ENCODE results near the gene CCDC3. TPM values are rescaled to one million over a fixed set of nuclear protein-coding genes. Genes with fewer than 3 reads are reported as not detected.
A peak's percentile ranks its signal among the peaks of the same experiment; 100 is the strongest.

The CCDC3 gene
- 100 to 1,000 TPM; 119 to 166 TPM for total RNA-seq
- 10 to 100 TPM; 46.5 to 50.0 TPM for polyA plus RNA-seq
- long read RNA-seq, donor 1, transcript CCDC3-201 (3 exons, 2,731 nt), result major isoform, 52 of 109 reads
- long read RNA-seq, donor 1, partial matches to known transcripts, result 4 of 109 reads
- long read RNA-seq, donor 1, other reads (novel, unspliced or antisense), result 53 of 109 reads
- long read RNA-seq, donor 2, transcript CCDC3-201 (3 exons, 2,731 nt), result major isoform, 74 of 113 reads
- long read RNA-seq, donor 2, partial matches to known transcripts, result 2 of 113 reads
- long read RNA-seq, donor 2, other reads (novel, unspliced or antisense), result 37 of 113 reads

- ATAC-seq (ENCODE audit: low FRiP score) (peak; percentile 86), DNase-seq (peak; percentile 72 to 88)
- no peaks in the 10 kb centered on the region for H3K36me3 ChIP-seq (ENCODE audit: control insufficient read depth in 1 of 2, insufficient read depth in 2 of 2, low read length in 1 of 2)
- H3K27me3 ChIP-seq (ENCODE audit: control insufficient read depth in 1 of 2, insufficient read depth in 2 of 2, low read length in 1 of 2), result no peaks in the 10 kb centered on the region
- H3K27ac ChIP-seq (ENCODE audit: low read depth in 1 of 2, low read length in 2 of 2), result no peak within 1 kb of the TSS
- 2 to 3% methylated on average over 65 to 93 of the region's 93 CpGs for WGBS, 2 donors
- H3K4me3 ChIP-seq (ENCODE audit: low read length in 2 of 2), result peak within 1 kb of the TSS; percentile 80 to 88
- H3K9me3 ChIP-seq (ENCODE audit: control insufficient read depth, low read length), result no peaks in the 10 kb centered on the region
- H3K4me1 ChIP-seq (ENCODE audit: control insufficient read depth in 1 of 2, insufficient read depth in 2 of 2, low read length in 2 of 2), result peaks cover 0 to 7% of the 10 kb centered on the region in 2 donors
- intact Hi-C loops (cut with DNase I), result loop anchor here (5.0 kb wide), 2 partner anchors 36 to 94 kb away; no protein-coding TSS in a partner anchor
These were observed at the start of gene CCDC3 for GRCh38 chr10:13001041-13001886. Gene CCDC3 (minus strand): TSS chr10:13001713. CDS start chr10:13001570, 143 bp downstream.

- 88% methylated on average over 7 of the region's 7 CpGs for WGBS, 2 donors
- no peak for ATAC-seq (ENCODE audit: low FRiP score)
- intact Hi-C loops (cut with DNase I), result loop anchor here in 1 of 2 donors (5.0 kb wide), 1 partner anchor 44 kb away; no protein-coding TSS in a partner anchor
- no peaks in the 10 kb centered on the region for H3K36me3 ChIP-seq (ENCODE audit: control insufficient read depth in 1 of 2, insufficient read depth in 2 of 2, low read length in 1 of 2)
- no peak overlapping the region for H3K4me3 ChIP-seq (ENCODE audit: low read length in 2 of 2)
- no peaks in the 10 kb centered on the region for H3K4me1 ChIP-seq (ENCODE audit: control insufficient read depth in 1 of 2, insufficient read depth in 2 of 2, low read length in 2 of 2)
- H3K27me3 ChIP-seq (ENCODE audit: control insufficient read depth in 1 of 2, insufficient read depth in 2 of 2, low read length in 1 of 2), result no peaks in the 10 kb centered on the region
- no peaks in the 10 kb centered on the region for H3K9me3 ChIP-seq (ENCODE audit: control insufficient read depth, low read length)
- no peak overlapping the region for H3K27ac ChIP-seq (ENCODE audit: low read depth in 1 of 2, low read length in 2 of 2)
- DNase-seq, result no peak
These were observed 49.7 kb upstream of the CCDC3 start for GRCh38 chr10:13051126-13051694.

GRCh38 chr10:13049774-13050420 is 48.4 kb upstream of the CCDC3 start:
- Histone ChIP-seq H3K4me3 (ENCODE audit: low read length in 2 of 2) (no peak overlapping the region), H3K27ac (ENCODE audit: low read depth in 1 of 2, low read length in 2 of 2) (no peak overlapping the region), H3K4me1 (ENCODE audit: control insufficient read depth in 1 of 2, insufficient read depth in 2 of 2, low read length in 2 of 2) (no peaks in the 10 kb centered on the region), H3K27me3 (ENCODE audit: control insufficient read depth in 1 of 2, insufficient read depth in 2 of 2, low read length in 1 of 2) (no peaks in the 10 kb centered on the region), H3K36me3 (ENCODE audit: control insufficient read depth in 1 of 2, insufficient read depth in 2 of 2, low read length in 1 of 2) (no peaks in the 10 kb centered on the region), H3K9me3 (ENCODE audit: control insufficient read depth, low read length) (no peaks in the 10 kb centered on the region)
- intact Hi-C loops (cut with DNase I), result loop anchor here in 1 of 2 donors (5.0 kb wide), 1 partner anchor 43 kb away; no protein-coding TSS in a partner anchor
- ATAC-seq (ENCODE audit: low FRiP score), result no peak
- DNase-seq, result no peak
- 57 to 64% methylated on average over 6 of the region's 6 CpGs for WGBS, 2 donors

GRCh38 chr10:13048762-13049161 is 47.2 kb upstream of the CCDC3 start:
- no peaks in the 10 kb centered on the region for H3K4me1 ChIP-seq (ENCODE audit: control insufficient read depth in 1 of 2, insufficient read depth in 2 of 2, low read length in 2 of 2)
- no peak overlapping the region for H3K27ac ChIP-seq (ENCODE audit: low read depth in 1 of 2, low read length in 2 of 2)
- intact Hi-C loops (cut with DNase I), result no loop called here
- H3K36me3 ChIP-seq (ENCODE audit: control insufficient read depth in 1 of 2, insufficient read depth in 2 of 2, low read length in 1 of 2), result no peaks in the 10 kb centered on the region
- H3K4me3 ChIP-seq (ENCODE audit: low read length in 2 of 2), result no peak overlapping the region
- DNase-seq, result no peak
- no peak for ATAC-seq (ENCODE audit: low FRiP score)
- H3K27me3 ChIP-seq (ENCODE audit: control insufficient read depth in 1 of 2, insufficient read depth in 2 of 2, low read length in 1 of 2), result no peaks in the 10 kb centered on the region
- H3K9me3 ChIP-seq (ENCODE audit: control insufficient read depth, low read length), result no peaks in the 10 kb centered on the region
- WGBS, 2 donors, result 59 to 73% methylated on average over 3 of the region's 3 CpGs

GRCh38 chr10:13047529-13048206 is 46.2 kb upstream of the CCDC3 start:
- Histone ChIP-seq H3K9me3 (ENCODE audit: control insufficient read depth, low read length) (no peaks in the 10 kb centered on the region), H3K4me1 (ENCODE audit: control insufficient read depth in 1 of 2, insufficient read depth in 2 of 2, low read length in 2 of 2) (no peaks in the 10 kb centered on the region), H3K36me3 (ENCODE audit: control insufficient read depth in 1 of 2, insufficient read depth in 2 of 2, low read length in 1 of 2) (no peaks in the 10 kb centered on the region), H3K27ac (ENCODE audit: low read depth in 1 of 2, low read length in 2 of 2) (no peak overlapping the region), H3K27me3 (ENCODE audit: control insufficient read depth in 1 of 2, insufficient read depth in 2 of 2, low read length in 1 of 2) (no peaks in the 10 kb centered on the region), H3K4me3 (ENCODE audit: low read length in 2 of 2) (no peak overlapping the region)
- intact Hi-C loops (cut with DNase I), result no loop called here
- ATAC-seq (ENCODE audit: low FRiP score) (no peak), DNase-seq (no peak)
- 83% methylated on average over 12 of the region's 12 CpGs for WGBS, 2 donors

GRCh38 chr10:13046851-13047528 is 45.5 kb upstream of the CCDC3 start:
- Histone ChIP-seq H3K36me3 (ENCODE audit: control insufficient read depth in 1 of 2, insufficient read depth in 2 of 2, low read length in 1 of 2) (no peaks in the 10 kb centered on the region), H3K27me3 (ENCODE audit: control insufficient read depth in 1 of 2, insufficient read depth in 2 of 2, low read length in 1 of 2) (no peaks in the 10 kb centered on the region), H3K4me3 (ENCODE audit: low read length in 2 of 2) (no peak overlapping the region), H3K27ac (ENCODE audit: low read depth in 1 of 2, low read length in 2 of 2) (no peak overlapping the region), H3K4me1 (ENCODE audit: control insufficient read depth in 1 of 2, insufficient read depth in 2 of 2, low read length in 2 of 2) (no peaks in the 10 kb centered on the region), H3K9me3 (ENCODE audit: control insufficient read depth, low read length) (no peaks in the 10 kb centered on the region)
- 94 to 96% methylated on average over 6 of the region's 6 CpGs for WGBS, 2 donors
- intact Hi-C loops (cut with DNase I), result no loop called here
- DNase-seq (no peak), ATAC-seq (ENCODE audit: low FRiP score) (no peak)

- no peak for ATAC-seq (ENCODE audit: low FRiP score)
- no peaks in the 10 kb centered on the region for H3K27me3 ChIP-seq (ENCODE audit: control insufficient read depth in 1 of 2, insufficient read depth in 2 of 2, low read length in 1 of 2)
- intact Hi-C loops (cut with DNase I), result no loop called here
- H3K36me3 ChIP-seq (ENCODE audit: control insufficient read depth in 1 of 2, insufficient read depth in 2 of 2, low read length in 1 of 2), result no peaks in the 10 kb centered on the region
- no peak overlapping the region for H3K27ac ChIP-seq (ENCODE audit: low read depth in 1 of 2, low read length in 2 of 2)
- no peak for DNase-seq
- H3K9me3 ChIP-seq (ENCODE audit: control insufficient read depth, low read length), result no peaks in the 10 kb centered on the region
- 86 to 93% methylated on average over 2 of the region's 2 CpGs for WGBS, 2 donors
- H3K4me1 ChIP-seq (ENCODE audit: control insufficient read depth in 1 of 2, insufficient read depth in 2 of 2, low read length in 2 of 2), result no peaks in the 10 kb centered on the region
- H3K4me3 ChIP-seq (ENCODE audit: low read length in 2 of 2), result no peak overlapping the region
These were observed 42.0 kb upstream of the CCDC3 start for GRCh38 chr10:13043520-13043919.
